Stimulated activated CD8-positive, alpha-beta memory T cell treated with anti-CD3 and anti-CD28 coated beads, Interleukin-4, amount 100 ng/mL, for 48 hours (primary cell): ENCODE data around the gene HAPLN1.
A peak's percentile ranks its signal among the peaks of the same experiment; 100 is the strongest.

ENCODE experiments used
- DNase-seq: peaks from one replicate; pipeline ENCODE4 v3.0.0-alpha.2; 2020

HAPLN1 gene

GRCh38 chr5:83715236-83716065, 5.2 kb downstream of the HAPLN1 start:
- no peak for DNase-seq

GRCh38 chr5:83714810-83715209, 5.8 kb downstream of the HAPLN1 start:
- DNase-seq = no peak

GRCh38 chr5:83711982-83712601, 8.6 kb downstream of the HAPLN1 start:
- peak; percentile 52 for DNase-seq

- no peak for DNase-seq
Observed at GRCh38 chr5:83709973-83710372, 10.7 kb downstream of the HAPLN1 start.

GRCh38 chr5:83708170-83708569, 12.5 kb downstream of the HAPLN1 start:
- DNase-seq = no peak

- no peak for DNase-seq
Observed at GRCh38 chr5:83703059-83703458, 17.6 kb downstream of the HAPLN1 start.

GRCh38 chr5:83701886-83702285, 18.8 kb downstream of the HAPLN1 start:
- no peak for DNase-seq

DNA sequence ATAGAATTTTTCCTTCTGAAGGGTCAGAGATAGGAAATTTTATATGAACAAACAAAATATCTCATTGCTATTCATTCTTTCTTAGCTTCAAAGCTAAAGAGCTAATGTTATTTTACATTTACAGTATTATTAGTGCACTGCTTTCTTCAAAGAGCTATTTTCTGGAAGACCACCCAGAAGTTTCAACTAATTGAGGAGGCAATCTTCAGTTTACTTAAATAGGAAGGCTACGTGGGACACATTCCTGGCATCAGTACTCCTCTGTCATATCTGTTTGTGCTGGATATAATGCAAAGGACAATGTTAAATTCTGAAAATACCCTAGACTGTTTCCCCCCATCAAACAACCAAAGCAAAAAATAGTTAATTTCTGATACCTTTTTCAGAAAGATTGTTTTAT, 30.8 kb downstream of the HAPLN1 start:
- DNase-seq = no peak

DNA sequence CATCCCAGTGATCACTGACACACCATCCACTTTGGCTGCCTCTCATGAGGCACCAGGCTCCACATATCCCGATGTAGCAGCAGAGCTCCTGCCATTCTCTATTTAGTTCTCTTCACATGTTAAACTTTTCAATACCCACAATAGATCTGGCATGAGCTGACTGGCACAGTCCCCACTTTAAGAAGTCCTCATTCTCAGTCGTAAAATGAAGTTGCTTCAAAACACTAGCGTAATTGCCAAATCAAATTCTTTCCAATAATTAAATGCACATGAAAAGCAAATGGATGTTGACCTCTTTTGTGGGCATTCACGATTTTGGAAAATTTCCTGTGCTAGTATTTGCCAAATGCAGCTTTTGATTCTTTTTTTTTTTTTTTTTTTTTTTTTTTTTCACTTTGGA, 32.4 kb downstream of the HAPLN1 start:
- no peak for DNase-seq

DNA sequence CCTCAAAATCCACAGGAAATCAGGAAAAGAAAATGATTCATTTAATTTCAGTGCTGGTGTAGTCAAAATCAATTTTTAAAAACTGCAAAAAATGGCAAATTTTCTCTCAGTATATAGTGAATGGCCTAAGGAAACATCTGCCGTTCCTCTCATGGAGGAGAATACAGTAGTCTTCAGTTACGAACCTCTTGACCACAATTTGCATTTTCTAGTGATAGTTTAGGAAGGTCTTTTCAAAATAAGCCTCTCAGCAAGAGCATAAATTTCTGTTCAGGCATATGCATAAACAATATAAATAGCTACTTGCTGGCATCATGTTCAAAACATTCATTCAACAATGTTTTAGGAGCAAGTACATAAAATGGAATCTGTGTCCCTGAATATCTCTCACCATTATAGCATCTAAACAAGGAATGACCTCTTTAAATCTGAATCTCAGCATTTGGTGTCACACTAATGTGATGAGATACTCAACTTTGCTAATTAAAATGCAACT, 33.5 kb downstream of the HAPLN1 start:
- no peak for DNase-seq

- DNase-seq = no peak
Observed at GRCh38 chr5:83686251-83686650, 34.4 kb downstream of the HAPLN1 start.

DNA sequence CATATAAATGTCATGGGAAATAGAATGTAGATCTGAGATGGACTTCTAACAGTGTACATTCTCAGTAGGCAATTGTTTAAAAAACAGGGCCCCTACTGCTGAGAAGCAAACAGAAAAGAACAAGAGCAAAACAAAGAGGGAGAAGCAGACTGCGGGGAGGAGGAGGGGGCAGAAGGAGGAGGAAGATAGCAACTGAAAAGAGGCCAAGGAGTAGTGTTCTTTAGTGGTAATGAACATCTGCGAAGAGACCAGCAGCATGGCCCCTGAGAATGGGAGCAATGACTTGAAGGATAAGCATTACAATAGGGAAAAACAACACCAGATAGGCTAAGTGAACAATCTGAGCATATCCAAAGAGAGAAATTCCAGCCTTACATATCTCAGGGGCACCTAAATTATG, 36.8 kb downstream of the HAPLN1 start:
- DNase-seq = no peak

GRCh38 chr5:83672646-83673045, 48.0 kb downstream of the HAPLN1 start:
- no peak for DNase-seq

DNA sequence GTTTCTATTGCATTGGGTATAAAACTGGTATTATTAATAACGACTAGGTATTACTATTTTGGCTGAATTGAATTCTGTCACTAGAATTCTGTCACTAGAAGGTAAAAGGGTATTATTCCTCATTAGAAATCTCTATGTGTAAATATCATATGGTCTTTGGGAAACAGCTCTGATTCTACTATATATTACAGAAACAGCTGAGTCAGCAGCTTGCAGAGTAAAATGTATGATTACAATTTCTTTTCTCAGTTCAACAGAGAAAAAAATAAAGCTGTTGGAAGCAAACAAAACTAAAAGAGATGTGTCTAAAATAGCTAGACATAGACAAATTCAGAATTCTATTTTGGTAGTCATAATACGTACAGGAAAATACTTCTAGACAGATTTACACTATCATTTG, 48.5 kb downstream of the HAPLN1 start:
- no peak for DNase-seq

DNA sequence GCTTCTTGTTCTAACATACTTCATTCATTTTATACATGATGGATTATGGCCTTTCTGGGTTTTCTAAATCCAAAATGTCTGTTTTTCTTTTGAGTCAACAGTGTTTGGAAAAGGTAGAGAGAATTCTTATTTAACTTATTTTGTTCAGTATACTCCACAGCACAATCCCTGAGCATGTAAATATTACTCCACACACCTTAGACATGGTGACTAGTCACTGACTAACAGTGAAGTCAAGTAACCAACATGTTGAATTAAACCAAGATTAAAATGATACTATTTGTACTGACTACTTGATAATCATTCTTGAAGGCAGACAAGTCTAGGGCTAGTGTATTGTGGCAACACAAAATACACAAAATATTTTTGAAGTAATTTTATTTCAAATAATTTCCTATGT, 55.0 kb downstream of the HAPLN1 start:
- DNase-seq = no peak

GRCh38 chr5:83662558-83662957, 58.1 kb downstream of the HAPLN1 start:
- DNase-seq = no peak

- no peak for DNase-seq
Observed at GRCh38 chr5:83657807-83658525, 62.7 kb downstream of the HAPLN1 start.

DNA sequence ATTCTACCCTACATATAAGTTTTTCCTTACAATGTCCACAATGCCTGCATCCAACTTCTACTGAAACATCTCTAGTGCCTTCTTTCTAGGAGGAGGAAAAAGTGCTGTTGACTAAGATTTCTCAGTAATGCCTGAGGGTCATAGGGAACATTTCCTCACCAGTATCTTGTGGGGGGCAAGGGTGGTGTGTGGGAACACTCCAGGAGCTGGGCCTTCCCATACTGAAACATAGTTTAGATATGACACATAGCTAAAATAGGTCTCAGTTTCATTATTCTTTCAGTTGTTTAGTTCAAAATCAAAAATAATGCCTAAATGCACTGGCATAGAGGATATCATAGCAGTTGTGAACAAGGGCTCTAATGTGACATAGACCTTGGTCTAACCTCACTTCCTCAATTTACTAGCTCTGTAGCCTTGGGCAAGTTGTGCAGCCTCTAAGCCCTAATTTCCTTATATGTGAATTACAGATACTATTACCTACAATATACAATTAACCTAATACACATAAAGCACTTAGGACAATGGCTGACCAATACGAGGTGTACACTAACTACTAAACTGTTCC, 66.1 kb downstream of the HAPLN1 start:
- no peak for DNase-seq

DNA sequence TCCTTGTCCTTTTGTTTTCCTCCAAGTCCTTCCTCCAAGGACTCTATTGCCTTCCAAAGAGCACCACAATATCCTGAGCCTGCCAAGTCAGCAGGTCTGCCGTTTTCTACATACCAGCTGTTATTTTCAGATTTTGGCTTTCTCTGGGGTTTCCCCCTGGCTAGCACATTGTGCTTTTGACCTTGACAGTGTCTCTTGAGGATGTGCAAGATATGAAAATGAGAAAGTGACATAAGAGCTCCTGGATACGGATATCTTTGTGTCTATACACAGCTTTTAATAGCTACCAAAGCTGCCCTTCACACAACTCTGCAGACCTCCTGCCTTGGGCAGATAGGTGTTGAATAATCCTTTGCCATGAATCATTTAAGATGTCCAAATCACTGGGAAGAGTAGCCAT, 67.0 kb downstream of the HAPLN1 start:
- DNase-seq = no peak

- no peak for DNase-seq
Observed at GRCh38 chr5:83645936-83646335, 74.7 kb downstream of the HAPLN1 start.

GRCh38 chr5:83644301-83644700, 76.4 kb downstream of the HAPLN1 start:
- DNase-seq = no peak

DNA sequence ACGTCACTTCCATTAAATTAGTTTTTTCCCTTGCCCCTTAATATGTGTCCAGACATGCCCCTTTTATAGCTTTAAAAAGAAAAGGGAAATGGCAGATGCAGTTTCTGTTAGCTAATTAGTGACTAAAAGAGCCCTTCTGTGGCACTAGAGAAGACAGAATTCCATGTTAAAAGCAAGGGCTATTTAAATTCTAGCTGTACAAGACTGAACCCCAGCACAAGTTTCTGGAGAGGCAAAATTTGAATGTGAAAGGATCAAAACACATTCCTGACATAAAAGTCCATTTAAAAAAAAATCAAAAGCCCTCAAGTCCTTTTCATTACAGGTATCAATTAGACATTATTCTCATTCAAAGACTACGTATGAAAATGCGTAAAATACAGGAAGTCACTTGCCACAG, 78.7 kb downstream of the HAPLN1 start:
- no peak for DNase-seq

GRCh38 chr5:83639911-83640310, 80.7 kb downstream of the HAPLN1 start:
- no peak for DNase-seq

DNA sequence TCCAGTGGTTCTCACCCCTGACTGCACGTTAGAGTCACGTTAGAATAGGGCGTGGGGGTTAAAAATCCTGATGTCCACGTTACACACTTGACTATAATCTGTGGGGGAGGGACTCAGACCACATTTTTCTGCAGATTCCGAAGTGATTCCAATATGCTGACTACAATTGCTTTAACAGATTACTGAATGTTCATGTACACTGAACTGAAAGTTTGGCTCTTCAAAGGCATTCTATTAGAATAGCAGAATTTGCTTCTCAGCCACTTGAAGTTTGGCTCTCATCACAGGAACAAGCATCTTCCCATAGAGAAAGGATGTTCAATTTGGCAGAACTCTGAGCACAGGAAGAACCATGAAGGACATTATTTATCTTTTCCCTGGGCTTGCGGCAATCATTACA, 84.5 kb downstream of the HAPLN1 start:
- DNase-seq = no peak
